Tibial artery (tissue), 4 donors: Measurements from ENCODE around the gene MAP2K5.

ENCODE experiments used
- DNase-seq, 2 donors: peaks; one replicate each; pipeline ENCODE4 v3.0.0-alpha.2; 2019
- H3K27ac ChIP-seq, 2 donors: fragments of 200-600 bp; sonication (generic) in 1 of 2; 1 replicate in 1 of 2; 2 replicates in 1 of 2; pipeline ENCODE4 v1.5.1; 2018 to 2019; ENCODE audit warnings: mild to moderate bottlenecking in 1 of 2
- H3K27me3 ChIP-seq, 2 donors: fragments of 200-600 bp; sonication (generic) in 1 of 2; one replicate each; pipeline versions ENCODE4 v1.5.1 to v1.6.0; 2016 to 2019
- H3K36me3 ChIP-seq, 3 donors: fragments of 200-600 bp; sonication (generic) in 2 of 3; one replicate each; pipeline ENCODE4 v1.5.1; 2016 to 2019; ENCODE audit warnings: mild to moderate bottlenecking in 2 of 3
- H3K4me1 ChIP-seq, 4 donors: fragments of 200-600 bp; sonication (generic) in 2 of 4; 1 replicate in 3 of 4; 2 replicates in 1 of 4; pipeline ENCODE4 v1.5.1; 2016 to 2019
- H3K4me3 ChIP-seq, 2 donors: fragments of 200-600 bp; sonication (generic) in 1 of 2; 1 replicate in 1 of 2; 2 replicates in 1 of 2; pipeline ENCODE4 v1.5.1; 2018 to 2019; ENCODE audit warnings: mild to moderate bottlenecking in 2 of 2
- H3K9me3 ChIP-seq, 3 donors: fragments of 200-600 bp; sonication (generic) in 1 of 3; one replicate each; pipeline ENCODE4 v1.5.1; 2016 to 2019
- intact Hi-C: fragments of 100-400 bp; cut with DNase I; formaldehyde crosslinking; loops from one replicate; pipeline ENCODE4 v1.15.0; 2023; ENCODE audit warnings: low total_unique reads
- TF ChIP-seq, protein P1 (sequence below), 2 experiments: fragments of 200-600 bp in 1 of 2; fragments of 450-650 bp in 1 of 2; IDR thresholded peaks; one replicate each; pipeline ENCODE4 v1.5.1; 2017 to 2019; ENCODE audit warnings: antibody characterized with exemption in 2 of 2, mild to moderate bottlenecking in 1 of 2, moderate library complexity in 1 of 2

The MAP2K5 gene

DNA sequence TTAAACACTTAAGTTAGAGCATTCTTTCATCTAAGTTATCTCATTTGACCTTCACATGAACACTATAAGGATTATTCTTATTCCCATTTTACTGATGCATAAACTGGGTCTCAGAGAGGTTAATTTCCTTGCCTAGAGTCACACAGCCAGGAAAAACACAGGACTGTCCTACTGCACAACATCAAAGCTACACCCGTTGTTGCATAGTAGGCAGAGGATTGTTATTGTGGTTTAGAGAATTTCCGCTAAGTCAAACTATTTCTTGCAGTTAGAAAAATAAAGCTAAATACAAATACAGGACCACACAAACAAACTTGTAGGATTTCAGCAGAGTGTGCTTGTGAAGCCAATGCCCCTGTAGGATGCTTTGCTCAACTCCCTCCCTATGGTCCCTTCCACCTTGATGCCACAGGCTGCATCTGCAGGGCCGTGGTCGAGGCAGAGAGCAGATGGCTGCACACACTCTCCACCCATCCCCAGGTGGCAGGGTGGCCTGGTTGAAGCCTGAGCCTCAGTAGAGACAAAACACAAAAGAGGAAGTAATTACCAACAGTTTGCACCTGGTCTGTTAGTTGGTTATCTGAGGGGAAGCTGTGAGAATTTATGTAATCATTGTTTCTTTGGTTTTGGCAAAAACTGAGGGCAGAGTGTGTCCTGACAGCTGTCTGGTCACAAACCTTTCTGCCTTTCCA is 241.7 kb downstream of the MAP2K5 start:
- H3K27me3 ChIP-seq, result no peaks in the 10 kb centered on the region
- TF ChIP-seq, protein P1, sequence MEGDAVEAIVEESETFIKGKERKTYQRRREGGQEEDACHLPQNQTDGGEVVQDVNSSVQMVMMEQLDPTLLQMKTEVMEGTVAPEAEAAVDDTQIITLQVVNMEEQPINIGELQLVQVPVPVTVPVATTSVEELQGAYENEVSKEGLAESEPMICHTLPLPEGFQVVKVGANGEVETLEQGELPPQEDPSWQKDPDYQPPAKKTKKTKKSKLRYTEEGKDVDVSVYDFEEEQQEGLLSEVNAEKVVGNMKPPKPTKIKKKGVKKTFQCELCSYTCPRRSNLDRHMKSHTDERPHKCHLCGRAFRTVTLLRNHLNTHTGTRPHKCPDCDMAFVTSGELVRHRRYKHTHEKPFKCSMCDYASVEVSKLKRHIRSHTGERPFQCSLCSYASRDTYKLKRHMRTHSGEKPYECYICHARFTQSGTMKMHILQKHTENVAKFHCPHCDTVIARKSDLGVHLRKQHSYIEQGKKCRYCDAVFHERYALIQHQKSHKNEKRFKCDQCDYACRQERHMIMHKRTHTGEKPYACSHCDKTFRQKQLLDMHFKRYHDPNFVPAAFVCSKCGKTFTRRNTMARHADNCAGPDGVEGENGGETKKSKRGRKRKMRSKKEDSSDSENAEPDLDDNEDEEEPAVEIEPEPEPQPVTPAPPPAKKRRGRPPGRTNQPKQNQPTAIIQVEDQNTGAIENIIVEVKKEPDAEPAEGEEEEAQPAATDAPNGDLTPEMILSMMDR (IDR thresholded peaks at IDR 0.05), result no peak
- intact Hi-C loops, result no loop called here
- DNase-seq, result no peak
- H3K4me1 ChIP-seq, result no peaks in the 10 kb centered on the region
- peaks cover 11 to 26% (median 13%) of the 10 kb centered on the region in 3 donors for H3K36me3 ChIP-seq
- H3K27ac ChIP-seq, result no peak overlapping the region
- no peaks in the 10 kb centered on the region for H3K9me3 ChIP-seq
- no peak overlapping the region for H3K4me3 ChIP-seq

- Histone ChIP-seq H3K9me3 (no peaks in the 10 kb centered on the region), H3K27ac (no peak overlapping the region), H3K4me1 (no peaks in the 10 kb centered on the region), H3K27me3 (no peaks in the 10 kb centered on the region), H3K4me3 (no peak overlapping the region), H3K36me3 (peaks cover 11 to 26% (median 13%) of the 10 kb centered on the region in 3 donors)
- intact Hi-C loops, result no loop called here
- no peak for DNase-seq
- TF ChIP-seq, protein P1 (IDR thresholded peaks at IDR 0.05), result no peak
These were observed 242.4 kb downstream of the MAP2K5 start for GRCh38 chr15:67784856-67785430.

DNA sequence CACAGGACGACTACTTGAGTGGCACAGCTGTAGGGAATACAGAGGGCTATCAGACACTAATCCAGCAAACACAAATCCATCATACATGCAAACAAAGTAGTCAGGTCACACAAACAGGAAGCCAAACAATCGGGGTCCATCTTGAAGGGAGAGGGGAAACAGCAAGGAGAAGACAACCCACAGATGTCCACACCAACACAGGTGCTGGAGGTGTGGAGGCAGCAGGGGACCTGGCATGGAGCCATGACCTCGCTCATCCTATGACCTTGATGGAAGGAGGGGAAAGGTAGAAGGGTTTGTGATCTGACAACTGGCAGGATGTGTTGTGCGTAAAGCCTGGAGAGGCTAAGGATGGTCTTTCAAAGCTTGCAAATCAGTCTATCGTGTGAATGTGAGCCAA is 242.9 kb downstream of the MAP2K5 start:
- Histone ChIP-seq H3K4me1 (no peaks in the 10 kb centered on the region), H3K27me3 (no peaks in the 10 kb centered on the region), H3K27ac (no peak overlapping the region), H3K4me3 (no peak overlapping the region), H3K9me3 (no peaks in the 10 kb centered on the region), H3K36me3 (peaks cover 11 to 26% (median 13%) of the 10 kb centered on the region in 3 donors)
- DNase-seq, result no peak
- TF ChIP-seq, protein P1 (IDR thresholded peaks at IDR 0.05), result no peak
- intact Hi-C loops, result no loop called here

DNA sequence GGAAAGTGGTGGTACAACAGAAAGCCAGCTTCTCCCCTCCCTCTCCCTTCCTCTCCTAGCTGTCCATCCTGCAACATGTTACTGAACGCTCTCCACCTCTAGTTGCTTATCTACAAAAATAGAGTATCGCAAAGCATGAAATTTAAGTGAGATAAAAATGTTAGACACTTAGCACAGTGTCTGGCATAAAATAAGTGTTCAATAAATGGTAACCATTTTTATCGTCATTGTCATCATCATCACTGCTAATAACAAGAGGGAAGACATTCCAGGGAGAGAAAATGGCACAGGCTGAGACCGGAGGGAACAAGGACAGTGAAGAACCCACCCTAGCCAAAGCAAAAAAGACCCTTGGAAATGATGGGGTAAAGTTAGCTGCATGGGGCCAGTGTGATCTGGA is 244.1 kb downstream of the MAP2K5 start:
- Histone ChIP-seq H3K27ac (no peak overlapping the region), H3K9me3 (no peaks in the 10 kb centered on the region), H3K4me3 (no peak overlapping the region), H3K27me3 (no peaks in the 10 kb centered on the region), H3K36me3 (peaks cover 10 to 32% (median 11%) of the 10 kb centered on the region in 3 donors), H3K4me1 (no peaks in the 10 kb centered on the region)
- intact Hi-C loops, result no loop called here
- no peak for DNase-seq
- TF ChIP-seq, protein P1 (IDR thresholded peaks at IDR 0.05), result no peak

DNA sequence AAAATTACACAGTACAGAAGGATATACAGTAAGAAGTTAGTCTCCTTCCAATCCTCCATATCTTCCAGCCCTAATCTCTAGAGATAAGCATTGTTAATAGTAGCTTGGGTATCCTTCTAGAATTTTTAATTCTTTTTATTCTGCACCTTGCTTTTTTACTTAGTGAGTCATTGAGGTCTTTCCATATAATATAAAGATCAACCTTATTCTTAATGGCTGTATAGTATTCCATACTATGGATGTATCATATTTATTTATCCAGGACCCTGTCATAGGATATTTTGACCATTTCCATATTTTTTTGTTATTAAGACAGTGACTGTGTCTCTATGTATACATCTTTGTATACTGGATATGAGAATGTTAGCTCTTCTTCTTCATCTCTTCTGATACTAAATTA is 246.5 kb downstream of the MAP2K5 start:
- H3K4me1 ChIP-seq, result no peaks in the 10 kb centered on the region
- intact Hi-C loops, result no loop called here
- H3K9me3 ChIP-seq, result peaks cover 0 to under 1% (median 0%) of the 10 kb centered on the region in 3 donors
- H3K27me3 ChIP-seq, result no peaks in the 10 kb centered on the region
- no peak overlapping the region for H3K27ac ChIP-seq
- peaks cover 0 to 15% (median 3%) of the 10 kb centered on the region in 3 donors for H3K36me3 ChIP-seq
- TF ChIP-seq, protein P1 (IDR thresholded peaks at IDR 0.05), result no peak
- DNase-seq, result no peak
- no peak overlapping the region for H3K4me3 ChIP-seq
